ENCODE measurements around the gene MAP3K20.

DNA sequence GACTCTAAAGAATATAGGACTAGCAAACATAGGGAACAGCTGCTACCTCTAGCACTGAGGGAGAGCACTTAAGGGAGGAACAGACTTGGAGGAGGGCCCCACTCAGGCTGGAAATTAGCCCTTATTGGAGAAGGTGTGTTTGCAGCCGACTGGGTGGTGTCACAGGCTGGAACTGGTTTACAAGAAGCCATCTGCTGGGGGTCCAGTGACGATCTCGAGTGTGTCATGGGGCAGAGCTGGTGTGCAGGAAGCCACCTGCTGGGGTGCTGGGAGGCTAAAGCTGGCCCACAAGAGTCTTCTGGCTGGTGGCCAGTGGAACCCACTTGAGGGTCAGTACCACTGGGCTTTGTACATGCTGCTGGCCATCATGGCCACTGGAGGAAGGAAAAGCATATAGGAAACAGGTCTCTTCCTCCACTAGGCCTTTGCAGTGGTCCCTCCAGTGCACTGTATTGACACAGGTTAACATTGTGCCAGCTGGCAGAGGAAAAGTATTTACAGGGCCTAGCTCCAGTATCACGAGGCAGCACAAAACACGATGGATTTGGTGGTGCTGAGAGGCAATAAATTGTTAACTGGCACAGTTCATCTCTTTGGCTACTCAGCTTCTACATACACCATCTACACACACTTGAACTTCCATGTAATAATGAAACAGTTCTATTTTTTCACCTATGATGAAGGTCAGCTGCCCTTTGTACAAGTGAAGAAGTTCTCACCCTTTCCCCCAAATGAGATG, 43.6 kb downstream of the MAP3K20 start:
- TF ChIP-seq POLR2A (IDR thresholded peaks at IDR 0.05; ENCODE audit: low read depth, low read length) = no peak
- TF ChIP-seq, protein P1, sequence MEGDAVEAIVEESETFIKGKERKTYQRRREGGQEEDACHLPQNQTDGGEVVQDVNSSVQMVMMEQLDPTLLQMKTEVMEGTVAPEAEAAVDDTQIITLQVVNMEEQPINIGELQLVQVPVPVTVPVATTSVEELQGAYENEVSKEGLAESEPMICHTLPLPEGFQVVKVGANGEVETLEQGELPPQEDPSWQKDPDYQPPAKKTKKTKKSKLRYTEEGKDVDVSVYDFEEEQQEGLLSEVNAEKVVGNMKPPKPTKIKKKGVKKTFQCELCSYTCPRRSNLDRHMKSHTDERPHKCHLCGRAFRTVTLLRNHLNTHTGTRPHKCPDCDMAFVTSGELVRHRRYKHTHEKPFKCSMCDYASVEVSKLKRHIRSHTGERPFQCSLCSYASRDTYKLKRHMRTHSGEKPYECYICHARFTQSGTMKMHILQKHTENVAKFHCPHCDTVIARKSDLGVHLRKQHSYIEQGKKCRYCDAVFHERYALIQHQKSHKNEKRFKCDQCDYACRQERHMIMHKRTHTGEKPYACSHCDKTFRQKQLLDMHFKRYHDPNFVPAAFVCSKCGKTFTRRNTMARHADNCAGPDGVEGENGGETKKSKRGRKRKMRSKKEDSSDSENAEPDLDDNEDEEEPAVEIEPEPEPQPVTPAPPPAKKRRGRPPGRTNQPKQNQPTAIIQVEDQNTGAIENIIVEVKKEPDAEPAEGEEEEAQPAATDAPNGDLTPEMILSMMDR (IDR thresholded peaks at IDR 0.05; ENCODE audit: extremely low read depth in 1 of 2, insufficient read depth in 1 of 2, low read depth in 1 of 2, low read length in 2 of 2) = no peak
